ENCODE data around the gene SLC25A11.
A peak's percentile ranks its signal among the peaks of the same experiment; 100 is the strongest.

The SLC25A11 gene

GRCh38 chr17:4940555-4941318 is 891 bp upstream of the SLC25A11 start:
- H3K27me3 ChIP-seq (ENCODE audit: insufficient read depth, low read length, poor library complexity) = no peaks in the 10 kb centered on the region

DNA sequence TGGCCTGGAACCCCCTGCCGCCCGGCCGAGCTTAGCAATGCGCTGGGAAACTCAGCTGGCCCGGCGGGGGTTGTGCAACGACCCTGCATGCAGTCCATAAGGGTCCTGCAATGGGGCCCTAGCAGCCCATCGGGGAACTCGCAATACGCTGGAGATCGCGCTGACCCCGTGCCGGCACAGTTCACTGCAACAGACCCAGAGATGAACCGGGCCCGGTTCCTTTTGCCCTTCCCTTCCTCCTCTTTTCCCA is 375 bp downstream of the SLC25A11 start:
- Histone ChIP-seq H3K79me2 (ENCODE audit: control insufficient read depth, insufficient read depth, low read length) (peaks cover 36% of the 10 kb centered on the region), H3K9ac (ENCODE audit: low read length) (peak overlapping the region; percentile 87), H3K56ac (ENCODE audit: low read length) (peak overlapping the region; percentile 89), H3K79me1 (ENCODE audit: low read length) (peaks cover 18% of the 10 kb centered on the region), H2AK5ac (ENCODE audit: low read length) (no peak overlapping the region), H3K4me3 (ENCODE audit: low read length) (peak overlapping the region; percentile 78), H4K5ac (ENCODE audit: low read length) (no peak overlapping the region), H2BK15ac (replicated peaks; ENCODE audit: low read depth) (no peak overlapping the region), H3K23ac (ENCODE audit: low read length) (peak overlapping the region; percentile 2), H4K8ac (ENCODE audit: low read depth, low read length) (no peak overlapping the region), H3K27ac (ENCODE audit: low read depth, low read length) (peak overlapping the region; percentile 91), H3K4me2 (ENCODE audit: low read length) (peak overlapping the region; percentile 77), H3K36me3 (ENCODE audit: control insufficient read depth, insufficient read depth, low read length) (peaks cover 4% of the 10 kb centered on the region), H3K18ac (ENCODE audit: low read length) (peak overlapping the region; percentile 64), H3K4me1 (ENCODE audit: control insufficient read depth, low read depth, low read length) (peaks cover 3% of the 10 kb centered on the region), H2BK5ac (ENCODE audit: low read length) (peak overlapping the region; percentile 33), H3K4ac (ENCODE audit: low read depth, low read length) (no peak overlapping the region), H3K27me3 (ENCODE audit: insufficient read depth, low read length, poor library complexity) (no peaks in the 10 kb centered on the region), H2BK120ac (ENCODE audit: low read depth, low read length) (no peak overlapping the region)
- no peak for DNase-seq
- no CpG with 5 or more reads among the region's 16 CpGs for WGBS (ENCODE audit: extremely low coverage, insufficient coverage, low lambda C conversion rate)

More at GRCh38 chr17:4940555-4941318, 891 bp upstream of the SLC25A11 start:
- no peak overlapping the region for H2BK15ac ChIP-seq (replicated peaks; ENCODE audit: low read depth)
- no peak overlapping the region for H3K18ac ChIP-seq (ENCODE audit: low read length)
- no peak for DNase-seq
- H3K79me2 ChIP-seq (ENCODE audit: control insufficient read depth, insufficient read depth, low read length) = peaks cover 48% of the 10 kb centered on the region
- H3K23ac ChIP-seq (ENCODE audit: low read length) = no peak overlapping the region
- WGBS (ENCODE audit: extremely low coverage, insufficient coverage, low lambda C conversion rate) = no CpG with 5 or more reads among the region's 29 CpGs
- no peak overlapping the region for H4K8ac ChIP-seq (ENCODE audit: low read depth, low read length)
- no peak overlapping the region for H2AK5ac ChIP-seq (ENCODE audit: low read length)
- H4K5ac ChIP-seq (ENCODE audit: low read length) = no peak overlapping the region
- peak overlapping the region; percentile 87 for H3K4me2 ChIP-seq (ENCODE audit: low read length)
- H3K9ac ChIP-seq (ENCODE audit: low read length) = peak overlapping the region; percentile 87
- peak overlapping the region; percentile 97 for H3K27ac ChIP-seq (ENCODE audit: low read depth, low read length)
- peaks cover 22% of the 10 kb centered on the region for H3K79me1 ChIP-seq (ENCODE audit: low read length)
- peak overlapping the region; percentile 95 for H3K4me3 ChIP-seq (ENCODE audit: low read length)
- no peak overlapping the region for H2BK5ac ChIP-seq (ENCODE audit: low read length)
- peak overlapping the region; percentile 97 for H3K56ac ChIP-seq (ENCODE audit: low read length)
- H3K36me3 ChIP-seq (ENCODE audit: control insufficient read depth, insufficient read depth, low read length) = peaks cover 7% of the 10 kb centered on the region
- no peak overlapping the region for H3K4ac ChIP-seq (ENCODE audit: low read depth, low read length)
- H3K4me1 ChIP-seq (ENCODE audit: control insufficient read depth, low read depth, low read length) = peaks cover 3% of the 10 kb centered on the region
- no peak overlapping the region for H2BK120ac ChIP-seq (ENCODE audit: low read depth, low read length)

DNA sequence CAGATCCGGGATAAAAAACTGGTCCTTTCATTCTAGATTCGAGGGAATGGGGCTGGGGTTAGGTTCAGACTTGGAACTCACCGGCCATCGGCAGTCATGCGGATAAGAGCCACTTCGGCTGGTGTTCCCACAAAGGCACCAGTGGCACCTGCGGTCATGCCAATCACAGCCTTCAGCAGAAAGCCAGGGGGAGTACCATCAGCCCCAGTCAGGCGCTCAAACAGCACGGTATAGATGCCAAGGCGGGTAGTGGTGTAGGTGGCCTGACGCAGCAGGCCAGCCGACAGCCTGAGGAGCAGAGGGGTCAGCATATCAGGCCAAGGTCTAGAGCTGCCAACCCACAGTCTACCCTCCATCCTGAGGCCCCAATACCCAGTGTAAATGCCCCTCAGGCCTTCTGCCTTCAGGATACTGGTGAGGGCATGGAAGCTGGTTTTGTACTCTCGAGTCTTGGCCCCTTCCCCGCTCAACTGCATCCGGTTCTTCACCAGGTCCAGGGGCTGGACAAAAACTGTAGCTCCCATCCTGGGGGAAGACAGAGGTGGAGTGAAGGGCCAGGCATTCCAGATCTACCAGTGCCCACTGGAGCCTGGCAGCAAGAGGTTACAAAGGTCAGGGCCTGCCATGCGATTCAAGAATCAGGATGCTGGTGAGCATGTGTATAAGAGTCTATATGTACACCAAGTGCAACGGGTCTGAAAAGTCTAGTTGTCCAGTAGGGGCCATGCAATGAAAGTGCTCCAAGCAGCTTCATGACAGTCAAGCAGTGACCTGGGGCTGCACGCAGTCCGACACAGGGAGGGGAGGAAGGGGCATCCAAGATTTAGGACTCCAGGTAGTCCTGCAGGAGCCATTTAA is 929 bp downstream of the SLC25A11 start:
- H3K18ac ChIP-seq (ENCODE audit: low read length) = no peak overlapping the region
- H2BK15ac ChIP-seq (replicated peaks; ENCODE audit: low read depth) = no peak overlapping the region
- no peak overlapping the region for H4K5ac ChIP-seq (ENCODE audit: low read length)
- peak overlapping the region; percentile 78 for H3K4me3 ChIP-seq (ENCODE audit: low read length)
- H3K23ac ChIP-seq (ENCODE audit: low read length) = peak overlapping the region; percentile 2
- H2AK5ac ChIP-seq (ENCODE audit: low read length) = no peak overlapping the region
- peaks cover 15% of the 10 kb centered on the region for H3K79me1 ChIP-seq (ENCODE audit: low read length)
- peak overlapping the region; percentile 91 for H3K27ac ChIP-seq (ENCODE audit: low read depth, low read length)
- peak overlapping the region; percentile 77 for H3K4me2 ChIP-seq (ENCODE audit: low read length)
- peak overlapping the region; percentile 89 for H3K56ac ChIP-seq (ENCODE audit: low read length)
- no peak for DNase-seq
- H2BK5ac ChIP-seq (ENCODE audit: low read length) = no peak overlapping the region
- no peak overlapping the region for H4K8ac ChIP-seq (ENCODE audit: low read depth, low read length)
- no peaks in the 10 kb centered on the region for H3K27me3 ChIP-seq (ENCODE audit: insufficient read depth, low read length, poor library complexity)
- WGBS (ENCODE audit: extremely low coverage, insufficient coverage, low lambda C conversion rate) = no CpG with 5 or more reads among the region's 19 CpGs
- peaks cover 3% of the 10 kb centered on the region for H3K4me1 ChIP-seq (ENCODE audit: control insufficient read depth, low read depth, low read length)
- H3K36me3 ChIP-seq (ENCODE audit: control insufficient read depth, insufficient read depth, low read length) = peaks cover 2% of the 10 kb centered on the region
- H3K4ac ChIP-seq (ENCODE audit: low read depth, low read length) = no peak overlapping the region
- peak overlapping the region; percentile 87 for H3K9ac ChIP-seq (ENCODE audit: low read length)
- no peak overlapping the region for H2BK120ac ChIP-seq (ENCODE audit: low read depth, low read length)
- peaks cover 34% of the 10 kb centered on the region for H3K79me2 ChIP-seq (ENCODE audit: control insufficient read depth, insufficient read depth, low read length)

DNA sequence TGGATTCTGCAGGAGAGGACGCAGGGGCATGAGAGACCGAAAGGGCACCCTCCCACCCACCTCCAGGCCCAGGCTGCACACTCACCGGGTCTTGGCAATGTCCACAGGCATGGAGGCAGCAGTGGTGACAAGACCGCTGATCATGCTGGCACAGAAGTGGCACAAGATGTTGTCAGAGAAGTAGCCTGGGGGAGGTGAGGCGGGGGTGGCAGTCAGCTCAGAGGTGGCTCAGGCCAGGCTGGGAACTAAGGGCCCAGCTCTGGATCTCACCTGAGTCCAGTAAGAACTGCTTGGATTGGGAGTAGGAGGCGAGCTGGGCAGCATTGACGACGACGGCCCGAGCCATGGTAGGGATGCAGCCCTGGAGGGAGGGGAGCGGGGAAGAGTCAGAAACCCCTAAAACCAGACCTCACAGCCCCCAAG is 1.8 kb downstream of the SLC25A11 start:
- H4K5ac ChIP-seq (ENCODE audit: low read length) = no peak overlapping the region
- no peak overlapping the region for H3K27ac ChIP-seq (ENCODE audit: low read depth, low read length)
- no peak overlapping the region for H3K56ac ChIP-seq (ENCODE audit: low read length)
- peaks cover 3% of the 10 kb centered on the region for H3K4me1 ChIP-seq (ENCODE audit: control insufficient read depth, low read depth, low read length)
- no peaks in the 10 kb centered on the region for H3K27me3 ChIP-seq (ENCODE audit: insufficient read depth, low read length, poor library complexity)
- H3K4ac ChIP-seq (ENCODE audit: low read depth, low read length) = no peak overlapping the region
- H3K79me1 ChIP-seq (ENCODE audit: low read length) = peaks cover 15% of the 10 kb centered on the region
- H3K18ac ChIP-seq (ENCODE audit: low read length) = no peak overlapping the region
- peak overlapping the region; percentile 87 for H3K9ac ChIP-seq (ENCODE audit: low read length)
- no peak overlapping the region for H4K8ac ChIP-seq (ENCODE audit: low read depth, low read length)
- no CpG with 5 or more reads among the region's 11 CpGs for WGBS (ENCODE audit: extremely low coverage, insufficient coverage, low lambda C conversion rate)
- no peak overlapping the region for H2BK5ac ChIP-seq (ENCODE audit: low read length)
- no peak overlapping the region for H2BK15ac ChIP-seq (replicated peaks; ENCODE audit: low read depth)
- H2AK5ac ChIP-seq (ENCODE audit: low read length) = no peak overlapping the region
- no peak for DNase-seq
- H3K23ac ChIP-seq (ENCODE audit: low read length) = no peak overlapping the region
- no peak overlapping the region for H3K4me2 ChIP-seq (ENCODE audit: low read length)
- H3K4me3 ChIP-seq (ENCODE audit: low read length) = no peak overlapping the region
- no peak overlapping the region for H2BK120ac ChIP-seq (ENCODE audit: low read depth, low read length)
- H3K36me3 ChIP-seq (ENCODE audit: control insufficient read depth, insufficient read depth, low read length) = peaks cover 2% of the 10 kb centered on the region
- peaks cover 32% of the 10 kb centered on the region for H3K79me2 ChIP-seq (ENCODE audit: control insufficient read depth, insufficient read depth, low read length)

- Histone ChIP-seq H3K27ac (ENCODE audit: low read depth, low read length) (no peak overlapping the region), H2BK120ac (ENCODE audit: low read depth, low read length) (no peak overlapping the region), H3K4me1 (ENCODE audit: control insufficient read depth, low read depth, low read length) (peaks cover 3% of the 10 kb centered on the region), H2BK15ac (replicated peaks; ENCODE audit: low read depth) (no peak overlapping the region), H3K79me1 (ENCODE audit: low read length) (peaks cover 15% of the 10 kb centered on the region), H3K79me2 (ENCODE audit: control insufficient read depth, insufficient read depth, low read length) (peaks cover 27% of the 10 kb centered on the region), H2AK5ac (ENCODE audit: low read length) (no peak overlapping the region), H3K4me2 (ENCODE audit: low read length) (no peak overlapping the region), H3K36me3 (ENCODE audit: control insufficient read depth, insufficient read depth, low read length) (peaks cover 2% of the 10 kb centered on the region), H3K18ac (ENCODE audit: low read length) (no peak overlapping the region), H3K4ac (ENCODE audit: low read depth, low read length) (no peak overlapping the region), H3K23ac (ENCODE audit: low read length) (no peak overlapping the region), H3K9ac (ENCODE audit: low read length) (no peak overlapping the region), H4K8ac (ENCODE audit: low read depth, low read length) (no peak overlapping the region), H3K56ac (ENCODE audit: low read length) (no peak overlapping the region), H3K27me3 (ENCODE audit: insufficient read depth, low read length, poor library complexity) (no peaks in the 10 kb centered on the region), H2BK5ac (ENCODE audit: low read length) (no peak overlapping the region), H4K5ac (ENCODE audit: low read length) (no peak overlapping the region), H3K4me3 (ENCODE audit: low read length) (no peak overlapping the region)
- WGBS (ENCODE audit: extremely low coverage, insufficient coverage, low lambda C conversion rate) = no CpG with 5 or more reads among the region's 16 CpGs
- no peak for DNase-seq
These were observed 2.3 kb downstream of the SLC25A11 start for GRCh38 chr17:4937553-4937952.

Measured in mesendoderm (in vitro differentiated cells).